Measurements from ENCODE around the gene ACTL6B. TPM values are rescaled to one million over a fixed set of nuclear protein-coding genes. Genes with fewer than 3 reads are reported as not detected.
A peak's percentile ranks its signal among the peaks of the same experiment; 100 is the strongest.

The ACTL6B gene
- total RNA-seq, 1 experiment from 2014 or later = not detected

GRCh38 chr7:100676501-100677306 is 20.5 kb upstream of the ACTL6B start:
- Mint-ChIP-seq H3K9me3 (ENCODE audit: unreplicated experiment) (no peaks in the 10 kb centered on the region), H3K4me3 (ENCODE audit: unreplicated experiment) (peak overlapping the region; percentile 64), H3K4me1 (ENCODE audit: low read depth, unreplicated experiment) (peaks cover 6% of the 10 kb centered on the region), H3K27ac (ENCODE audit: unreplicated experiment) (peak overlapping the region; percentile 42), H3K36me3 (ENCODE audit: insufficient read depth, unreplicated experiment) (peaks cover 64% of the 10 kb centered on the region), H3K27me3 (ENCODE audit: insufficient read depth, unreplicated experiment) (no peaks in the 10 kb centered on the region)
- ChIA-PET CTCF (interaction anchor here (0.9 to 1.1 kb wide), 2 partner anchors 47 to 48 kb away, joined by 3 to 4 read pairs; no protein-coding TSS in a partner anchor), POLR2A (no interaction called here)
- BruUV-seq (replicated peaks) = no TSS peak
- DNase-seq = no peak
- no peaks in the 10 kb centered on the region for H3K27me3 ChIP-seq (replicated peaks; ENCODE audit: control insufficient read depth, insufficient read depth, low read length)
- no peaks in the 10 kb centered on the region; the same call in 1 of the 2 replicates for H3K4me1 ChIP-seq
- intact Hi-C loops (cut with micrococcal nuclease; ENCODE audit: unreplicated experiment) = no loop called here
- H3K4me3 ChIP-seq (ENCODE audit: low read depth, low read length) = no peak overlapping the region
- no peaks in the 10 kb centered on the region for H3K9me3 ChIP-seq
- no peak for TF ChIP-seq CTCF (IDR thresholded peaks at IDR 0.05; ENCODE audit: insufficient read depth in 1 of 2, low read depth in 1 of 2, low read length in 1 of 2, severe bottlenecking in 1 of 2, unreplicated experiment in 1 of 2)
- peaks cover 11% of the 10 kb centered on the region for H3K36me3 ChIP-seq (ENCODE audit: control insufficient read depth, insufficient read depth, low read length)

- intact Hi-C loops (cut with micrococcal nuclease; ENCODE audit: unreplicated experiment) = no loop called here
- peaks cover 58% of the 10 kb centered on the region for H3K36me3 Mint-ChIP-seq (ENCODE audit: insufficient read depth, unreplicated experiment)
- Histone ChIP-seq H3K4me3 (ENCODE audit: low read depth, low read length) (peak overlapping the region; percentile 100), H3K4me1 (no peaks in the 10 kb centered on the region; the same call in 1 of the 2 replicates), H3K9me3 (no peaks in the 10 kb centered on the region), H3K36me3 (ENCODE audit: control insufficient read depth, insufficient read depth, low read length) (peaks cover 11% of the 10 kb centered on the region), H3K27me3 (replicated peaks; ENCODE audit: control insufficient read depth, insufficient read depth, low read length) (no peaks in the 10 kb centered on the region)
- peak overlapping the region; percentile 64 for H3K4me3 Mint-ChIP-seq (ENCODE audit: unreplicated experiment)
- H3K27ac Mint-ChIP-seq (ENCODE audit: unreplicated experiment) = peak overlapping the region; percentile 42
- ChIA-PET POLR2A (no interaction called here), CTCF (interaction anchor here (1.6 kb wide), 1 partner anchor 30 kb away, joined by 4 read pairs; the partner anchor contains the start of gene POP7)
- no peak for TF ChIP-seq CTCF (IDR thresholded peaks at IDR 0.05; ENCODE audit: insufficient read depth in 1 of 2, low read depth in 1 of 2, low read length in 1 of 2, severe bottlenecking in 1 of 2, unreplicated experiment in 1 of 2)
- no peaks in the 10 kb centered on the region for H3K27me3 Mint-ChIP-seq (ENCODE audit: insufficient read depth, unreplicated experiment)
- H3K4me1 Mint-ChIP-seq (ENCODE audit: low read depth, unreplicated experiment) = peaks cover 6% of the 10 kb centered on the region
- no TSS peak for BruUV-seq (replicated peaks)
- no peak for DNase-seq
- H3K9me3 Mint-ChIP-seq (ENCODE audit: unreplicated experiment) = no peaks in the 10 kb centered on the region
These were observed 19.5 kb upstream of the ACTL6B start for GRCh38 chr7:100675581-100676350.

GRCh38 chr7:100675105-100675451 is 18.8 kb upstream of the ACTL6B start:
- Histone ChIP-seq H3K9me3 (no peaks in the 10 kb centered on the region), H3K36me3 (ENCODE audit: control insufficient read depth, insufficient read depth, low read length) (peaks cover 11% of the 10 kb centered on the region), H3K4me3 (ENCODE audit: low read depth, low read length) (peak overlapping the region; percentile 100), H3K27me3 (replicated peaks; ENCODE audit: control insufficient read depth, insufficient read depth, low read length) (no peaks in the 10 kb centered on the region), H3K4me1 (no peaks in the 10 kb centered on the region; the same call in 1 of the 2 replicates)
- peak overlapping the region; percentile 85 for H3K4me3 Mint-ChIP-seq (ENCODE audit: unreplicated experiment)
- POLR2A ChIA-PET = interaction anchor here (1.1 kb wide), 1 partner anchor 63 kb away, joined by 3 read pairs; the partner anchor contains the start of gene MOSPD3
- H3K36me3 Mint-ChIP-seq (ENCODE audit: insufficient read depth, unreplicated experiment) = peaks cover 51% of the 10 kb centered on the region
- CTCF ChIA-PET = interaction anchor here (1.6 kb wide), 1 partner anchor 31 kb away, joined by 4 read pairs; the partner anchor contains the start of gene POP7
- intact Hi-C loops (cut with micrococcal nuclease; ENCODE audit: unreplicated experiment) = no loop called here
- no TSS peak for BruUV-seq (replicated peaks)
- no peaks in the 10 kb centered on the region for H3K27me3 Mint-ChIP-seq (ENCODE audit: insufficient read depth, unreplicated experiment)
- no peak for TF ChIP-seq CTCF (IDR thresholded peaks at IDR 0.05; ENCODE audit: insufficient read depth in 1 of 2, low read depth in 1 of 2, low read length in 1 of 2, severe bottlenecking in 1 of 2, unreplicated experiment in 1 of 2)
- DNase-seq = peak; percentile 32 to 42
- no peaks in the 10 kb centered on the region for H3K9me3 Mint-ChIP-seq (ENCODE audit: unreplicated experiment)
- H3K27ac Mint-ChIP-seq (ENCODE audit: unreplicated experiment) = peak overlapping the region; percentile 94
- H3K4me1 Mint-ChIP-seq (ENCODE audit: low read depth, unreplicated experiment) = peaks cover 6% of the 10 kb centered on the region

Measured in Caco-2 (cell line).